Bronchial epithelial cell (primary cell): ENCODE data around the gene TP53AIP1. TPM values are rescaled to one million over a fixed set of nuclear protein-coding genes. Genes with fewer than 3 reads are reported as not detected.

ENCODE experiments used
- DNase-seq: peaks from one replicate; pipeline ENCODE4 v3.0.0-alpha.2; 2010; ENCODE audit warnings: low read depth
- FAIRE-seq: peaks from 2 replicates; lab custom pipeline; 2011; peaks lifted over from hg19 to GRCh38; lab: Jason Lieb, UNC
- H3K27me3 ChIP-seq: 2 replicates; pipeline ENCODE4 v1.5.1; 2011; ENCODE audit warnings: low read length; ENCODE audit not compliant: control insufficient read depth, insufficient read depth
- H3K36me3 ChIP-seq: 2 replicates; pipeline ENCODE4 v1.5.1; 2011; ENCODE audit warnings: low read length; ENCODE audit not compliant: control insufficient read depth, insufficient read depth
- H3K4me3 ChIP-seq: 2 replicates; pipeline ENCODE4 v1.5.1; 2011; ENCODE audit warnings: mild to moderate bottlenecking, low read depth, low read length, control low read depth
- CTCF ChIP-seq: IDR thresholded peaks from 2 replicates; pipeline ENCODE4 v1.5.1; 2011; ENCODE audit warnings: mild to moderate bottlenecking, moderate library complexity, low read length, control low read depth, inconsistent platforms; ENCODE audit not compliant: insufficient read depth, severe bottlenecking
- total RNA-seq: library from RNA; depleted of rRNA; stranded (reverse); fragments of >200 nt; gene quantifications from 2 replicates; pipeline ENCODE4 v1.2.1, GENCODE V29; 2014

TP53AIP1 gene
- total RNA-seq, 1 donor from 2014 or later, result 1.3 TPM

GRCh38 chr11:128900468-128900867 lies 42.2 kb downstream of the TP53AIP1 start:
- Histone ChIP-seq H3K4me3 (no peak overlapping the region), H3K27me3 (no peaks in the 10 kb centered on the region), H3K36me3 (peaks cover 5% of the 10 kb centered on the region)
- TF ChIP-seq CTCF, result no peak
- no peak for FAIRE-seq
- no peak for DNase-seq

- no peak for FAIRE-seq
- Histone ChIP-seq H3K27me3 (no peaks in the 10 kb centered on the region), H3K4me3 (no peak overlapping the region), H3K36me3 (peaks cover 5% of the 10 kb centered on the region)
- no peak for DNase-seq
- no peak for TF ChIP-seq CTCF
Measured at GRCh38 chr11:128898580-128899344, 43.9 kb downstream of the TP53AIP1 start.

- no peak for TF ChIP-seq CTCF
- peaks cover 5% of the 10 kb centered on the region for H3K36me3 ChIP-seq
- no peak for DNase-seq
- no peak overlapping the region for H3K4me3 ChIP-seq
- no peaks in the 10 kb centered on the region for H3K27me3 ChIP-seq
- FAIRE-seq, result no peak
Measured at GRCh38 chr11:128897826-128898225, 44.8 kb downstream of the TP53AIP1 start.

- no peak for TF ChIP-seq CTCF
- DNase-seq (no peak), FAIRE-seq (no peak)
- no peaks in the 10 kb centered on the region for H3K27me3 ChIP-seq
- no peak overlapping the region for H3K4me3 ChIP-seq
- H3K36me3 ChIP-seq, result no peaks in the 10 kb centered on the region
Measured at GRCh38 chr11:128896356-128896755, 46.3 kb downstream of the TP53AIP1 start.

GRCh38 chr11:128895526-128895925 lies 47.1 kb downstream of the TP53AIP1 start:
- no peak for DNase-seq
- Histone ChIP-seq H3K27me3 (no peaks in the 10 kb centered on the region), H3K4me3 (no peak overlapping the region), H3K36me3 (no peaks in the 10 kb centered on the region)
- TF ChIP-seq CTCF, result no peak
- no peak for FAIRE-seq

- H3K4me3 ChIP-seq, result no peak overlapping the region
- H3K36me3 ChIP-seq, result no peaks in the 10 kb centered on the region
- DNase-seq, result no peak
- no peak for TF ChIP-seq CTCF
- FAIRE-seq, result no peak
- no peaks in the 10 kb centered on the region for H3K27me3 ChIP-seq
Measured at GRCh38 chr11:128894685-128895084, 48.0 kb downstream of the TP53AIP1 start.
